ENCODE data around the gene KIAA0319L.

KIAA0319L gene

DNA sequence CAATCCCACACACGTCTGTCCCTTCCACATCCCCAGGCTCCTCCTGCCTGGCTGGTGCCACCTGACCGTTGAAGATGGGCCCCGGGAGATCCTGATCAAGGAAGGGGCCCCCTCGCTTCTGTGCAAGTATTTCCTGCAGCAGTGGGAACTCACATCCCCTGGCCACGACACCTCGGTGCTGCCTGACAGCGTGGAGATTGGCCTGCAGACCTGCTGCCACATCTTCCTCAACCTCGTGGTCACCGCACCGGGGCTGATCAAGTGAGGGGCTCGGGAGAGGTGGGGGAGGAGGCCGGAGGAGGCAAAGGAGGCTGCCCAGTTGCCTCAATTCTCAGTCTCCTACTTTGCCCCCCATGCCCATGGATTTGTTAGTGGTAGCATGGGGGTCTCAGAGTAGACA lies 6.0 kb upstream of the KIAA0319L start:
- DNase-seq (ENCODE audit: low read depth in 2 of 2): no peak

DNA sequence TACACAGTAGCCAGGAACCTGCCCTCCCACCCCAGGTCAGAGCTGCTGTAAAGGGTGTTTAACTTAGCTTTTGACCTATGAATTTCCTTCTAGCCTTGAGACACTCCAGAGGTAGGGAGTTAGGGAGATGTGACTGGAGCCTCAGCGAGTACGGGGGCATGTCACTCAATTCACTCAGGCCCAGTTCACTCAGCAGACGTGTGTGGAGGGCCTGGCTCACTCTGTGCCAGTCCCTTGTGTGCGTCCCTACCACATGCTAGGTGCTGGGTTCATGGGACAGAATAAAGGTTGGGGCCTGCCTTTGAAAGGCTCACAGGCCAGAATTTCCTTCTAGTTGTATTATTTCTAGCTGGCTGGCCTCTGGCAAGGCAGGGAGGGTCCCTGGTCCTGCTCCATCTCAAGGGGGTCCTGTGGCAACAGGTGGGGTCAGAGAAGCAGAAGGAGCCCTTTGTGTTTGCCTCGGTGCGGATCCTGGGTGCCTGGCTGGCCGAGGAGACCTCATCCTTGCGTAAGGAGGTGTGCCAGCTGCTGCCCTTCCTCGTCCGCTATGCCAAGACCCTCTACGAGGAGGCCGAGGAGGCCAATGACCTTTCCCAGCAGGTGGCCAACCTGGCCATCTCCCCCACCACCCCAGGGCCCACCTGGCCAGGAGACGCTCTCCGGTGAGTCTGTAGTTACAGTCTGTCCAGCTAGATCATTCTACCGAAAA lies 4.9 kb upstream of the KIAA0319L start:
- DNase-seq (ENCODE audit: low read depth in 2 of 2): no peak

DNA sequence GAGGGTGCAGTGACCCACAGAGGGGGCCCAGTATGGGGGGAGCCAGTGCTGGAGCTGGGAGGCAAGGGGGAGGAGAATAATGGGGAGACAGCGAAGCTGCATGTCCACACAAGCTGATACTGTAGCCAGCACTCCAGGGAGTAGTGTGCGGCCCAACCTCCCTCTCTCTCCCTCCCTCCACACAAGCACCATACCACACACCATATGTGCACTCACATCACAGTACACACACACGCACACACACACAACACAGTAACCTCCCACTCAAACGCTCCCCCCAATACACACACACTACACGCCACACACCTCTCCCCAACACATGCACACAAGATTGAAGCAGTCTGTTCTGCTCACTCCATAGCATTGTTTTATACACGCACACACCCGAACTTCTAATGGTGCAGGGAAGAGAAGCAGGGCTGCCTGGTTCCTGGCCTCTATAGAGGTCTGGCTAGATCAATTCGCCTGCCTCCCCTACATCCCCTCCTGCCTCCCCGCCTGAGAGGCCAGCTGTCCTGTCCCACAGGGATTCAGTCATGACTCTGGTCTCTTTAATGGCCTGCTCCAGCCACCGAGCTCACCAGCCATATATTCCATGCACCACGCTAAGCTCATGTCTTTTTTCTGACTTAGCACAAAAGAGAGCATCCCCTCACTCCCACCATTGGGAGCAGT lies 4.2 kb upstream of the KIAA0319L start:
- no peak for DNase-seq (ENCODE audit: low read depth in 2 of 2)

DNA sequence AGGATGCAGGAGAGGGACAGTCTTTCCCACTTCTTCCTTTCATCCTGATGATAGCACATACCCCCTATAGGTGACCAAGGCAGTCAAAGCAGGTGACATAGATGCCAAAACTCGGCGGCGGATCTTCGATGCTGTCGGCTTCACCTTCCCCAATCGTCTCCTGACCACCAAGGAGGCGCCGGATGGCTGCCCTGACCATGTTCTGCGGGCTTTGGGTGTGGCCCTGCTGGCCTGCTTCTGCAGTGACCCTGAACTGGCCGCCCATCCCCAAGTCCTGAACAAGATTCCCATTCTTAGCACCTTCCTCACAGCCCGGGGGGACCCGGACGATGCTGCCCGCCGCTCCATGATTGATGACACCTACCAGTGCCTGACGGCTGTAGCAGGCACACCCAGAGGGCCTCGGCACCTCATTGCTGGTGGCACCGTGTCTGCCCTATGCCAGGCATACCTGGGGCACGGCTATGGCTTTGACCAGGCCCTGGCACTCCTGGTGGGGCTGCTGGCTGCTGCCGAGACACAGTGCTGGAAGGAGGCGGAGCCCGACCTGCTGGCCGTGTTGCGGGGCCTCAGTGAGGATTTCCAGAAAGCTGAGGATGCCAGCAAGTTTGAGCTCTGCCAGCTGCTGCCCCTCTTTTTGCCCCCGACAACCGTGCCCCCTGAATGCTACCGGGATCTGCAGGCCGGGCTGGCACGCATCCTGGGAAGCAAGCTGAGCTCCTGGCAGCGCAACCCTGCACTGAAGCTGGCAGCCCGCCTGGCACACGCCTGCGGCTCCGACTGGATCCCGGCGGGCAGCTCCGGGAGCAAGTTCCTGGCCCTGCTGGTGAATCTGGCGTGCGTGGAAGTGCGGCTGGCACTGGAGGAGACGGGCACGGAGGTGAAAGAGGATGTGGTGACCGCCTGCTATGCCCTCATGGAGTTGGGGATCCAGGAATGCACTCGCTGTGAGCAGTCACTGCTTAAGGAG lies 3.3 kb upstream of the KIAA0319L start:
- DNase-seq (ENCODE audit: low read depth in 2 of 2): no peak

DNA sequence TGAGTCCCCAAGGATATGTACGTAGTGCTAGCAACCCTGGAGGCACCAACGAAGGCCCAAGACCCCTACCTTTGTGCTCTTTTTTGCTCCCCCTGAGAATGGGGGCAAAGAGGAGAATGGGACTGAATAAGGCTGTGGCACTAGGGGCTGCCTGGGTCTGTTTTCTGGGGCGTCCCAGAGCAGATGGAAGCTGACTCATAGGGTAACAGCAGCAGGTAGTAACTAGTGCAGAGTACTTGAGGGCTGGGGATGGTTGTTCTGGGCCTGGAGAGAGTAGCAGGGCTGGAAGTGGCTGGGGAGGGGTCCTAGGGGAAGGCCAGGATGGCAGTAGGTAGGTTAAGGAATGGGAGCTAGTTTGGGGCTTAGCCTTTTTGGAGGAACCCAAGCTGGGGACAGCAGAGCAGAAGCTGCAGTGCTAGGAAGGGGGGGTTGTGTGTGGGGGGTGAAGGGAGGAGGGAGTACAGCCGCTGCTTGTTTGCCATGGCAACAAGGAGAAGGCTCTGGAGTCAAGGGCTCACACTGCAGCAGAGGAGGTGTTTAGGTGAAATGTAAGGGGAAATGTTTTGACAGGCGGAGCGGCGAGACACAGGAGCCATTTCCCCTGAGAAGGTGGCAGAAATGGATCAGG lies 2.2 kb upstream of the KIAA0319L start:
- DNase-seq (ENCODE audit: low read depth in 2 of 2): no peak

DNA sequence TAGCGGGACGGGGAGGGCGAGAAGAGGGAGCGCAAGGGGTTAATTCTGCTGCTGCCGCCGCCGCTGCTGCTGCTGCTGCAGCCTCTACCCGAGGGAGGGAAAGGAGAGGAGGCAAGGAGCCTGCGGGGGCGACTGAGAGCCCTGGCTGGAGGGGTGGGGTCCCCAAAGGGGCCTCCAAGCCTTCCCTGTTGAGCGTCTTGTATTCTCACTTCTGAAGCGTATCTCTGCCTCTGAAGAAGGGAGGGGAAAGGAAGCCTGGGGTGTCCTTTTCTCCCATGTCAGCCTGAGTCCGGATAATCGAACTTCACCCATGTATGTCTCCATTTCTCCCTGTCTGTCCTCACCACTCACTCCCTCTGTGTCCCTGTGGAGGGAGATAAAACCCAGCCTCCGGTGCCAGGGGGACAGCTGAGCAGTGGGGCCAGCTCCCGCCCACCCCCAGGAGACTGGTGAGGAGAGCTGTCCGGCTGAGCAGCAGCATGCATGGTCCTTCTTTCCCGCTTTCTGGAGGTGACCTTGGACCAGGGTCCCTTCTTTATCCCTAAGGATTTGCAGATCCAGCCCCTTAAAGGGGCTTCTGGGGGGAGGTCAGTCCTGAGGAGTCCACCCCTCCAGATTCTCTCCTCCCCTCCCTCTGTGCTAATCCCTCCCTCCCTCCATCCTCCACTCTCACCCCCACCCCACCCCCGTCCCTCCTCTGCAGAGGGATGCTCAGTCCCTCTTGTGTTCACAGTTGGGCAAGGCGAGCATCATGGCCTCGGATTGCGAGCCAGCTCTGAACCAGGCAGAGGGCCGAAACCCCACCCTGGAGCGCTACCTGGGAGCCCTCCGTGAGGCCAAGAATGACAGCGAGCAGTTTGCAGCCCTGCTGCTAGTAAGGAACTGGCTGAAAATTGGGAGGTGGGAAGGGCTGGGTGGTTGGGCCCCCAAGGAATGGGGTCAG lies 1.4 kb upstream of the KIAA0319L start:
- DNase-seq (ENCODE audit: low read depth in 2 of 2): no peak

DNA sequence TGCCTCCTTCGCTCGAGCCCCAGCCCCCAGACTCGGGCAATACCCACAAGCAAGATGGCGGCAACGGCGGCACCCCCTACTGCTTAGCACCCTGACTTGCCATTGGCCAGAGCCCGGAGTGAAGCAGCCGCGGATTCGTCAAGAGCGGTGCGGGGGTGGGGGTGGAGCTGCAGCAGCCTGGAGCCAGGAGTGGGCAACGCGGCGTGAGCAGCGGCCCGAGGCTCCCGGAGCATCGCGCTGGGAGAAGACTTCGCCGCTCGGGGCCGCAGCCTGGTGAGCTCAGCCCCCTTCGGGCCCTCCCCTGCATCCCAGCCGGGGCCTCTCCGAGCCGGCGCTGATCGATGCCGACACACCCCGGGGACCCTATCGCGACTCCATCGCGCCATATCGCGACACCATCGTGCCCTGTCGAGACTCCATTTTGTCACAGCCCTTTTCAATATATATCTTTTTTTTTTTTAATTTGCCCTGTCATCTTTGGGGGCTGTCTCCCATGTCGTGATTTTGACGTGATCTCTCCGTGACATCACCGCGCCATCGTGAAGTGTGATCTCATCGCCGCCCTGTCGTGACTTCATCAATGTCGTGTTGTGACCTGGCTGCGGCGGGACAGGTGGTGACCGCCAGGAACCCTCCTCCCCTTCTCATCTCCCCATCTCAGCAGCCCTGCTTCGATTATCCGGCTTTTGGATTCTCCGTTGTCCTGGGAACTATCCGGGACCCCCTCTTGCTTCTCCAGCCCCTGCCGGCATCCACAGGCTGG lies 589 bp upstream of the KIAA0319L start, which contains the start of gene NCDN:
NCDN (plus strand) TSS at position 189 of the 763 bp plus-strand sequence; CDS start at position 581, 392 bp downstream.
- peak; percentile 94 to 95 for DNase-seq (ENCODE audit: low read depth in 2 of 2)

DNA sequence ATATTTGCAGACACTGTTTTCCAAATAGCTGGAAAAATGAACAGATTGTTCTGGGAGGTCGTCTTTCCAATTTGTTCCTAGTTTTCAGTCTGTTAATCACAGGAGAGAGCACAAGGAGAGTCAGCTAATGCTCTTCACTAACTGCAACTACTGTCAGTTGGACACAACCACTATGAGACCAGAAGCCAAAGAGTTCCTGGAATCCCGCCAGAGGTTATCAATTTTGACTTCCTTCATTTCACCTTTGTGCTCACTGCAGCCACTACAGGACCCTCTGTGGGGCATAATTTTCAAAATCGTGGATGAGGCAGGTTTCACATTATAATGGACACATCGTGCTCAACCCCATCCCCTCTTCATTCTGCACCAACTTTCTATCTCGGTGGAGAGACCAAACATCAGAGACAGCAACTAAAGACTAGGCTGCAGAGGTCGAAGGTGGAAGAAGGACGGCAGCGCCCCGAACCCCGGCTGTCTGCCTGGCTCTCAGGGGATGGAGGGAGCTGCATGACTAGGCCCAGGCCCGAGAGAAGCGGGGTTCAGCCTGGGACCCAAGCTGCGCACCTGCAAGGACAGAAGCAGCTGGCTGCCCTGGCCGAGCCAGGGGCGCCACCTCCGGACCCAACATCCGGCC lies 602 bp downstream of the KIAA0319L start:
- no peak for DNase-seq (ENCODE audit: low read depth in 2 of 2)

DNA sequence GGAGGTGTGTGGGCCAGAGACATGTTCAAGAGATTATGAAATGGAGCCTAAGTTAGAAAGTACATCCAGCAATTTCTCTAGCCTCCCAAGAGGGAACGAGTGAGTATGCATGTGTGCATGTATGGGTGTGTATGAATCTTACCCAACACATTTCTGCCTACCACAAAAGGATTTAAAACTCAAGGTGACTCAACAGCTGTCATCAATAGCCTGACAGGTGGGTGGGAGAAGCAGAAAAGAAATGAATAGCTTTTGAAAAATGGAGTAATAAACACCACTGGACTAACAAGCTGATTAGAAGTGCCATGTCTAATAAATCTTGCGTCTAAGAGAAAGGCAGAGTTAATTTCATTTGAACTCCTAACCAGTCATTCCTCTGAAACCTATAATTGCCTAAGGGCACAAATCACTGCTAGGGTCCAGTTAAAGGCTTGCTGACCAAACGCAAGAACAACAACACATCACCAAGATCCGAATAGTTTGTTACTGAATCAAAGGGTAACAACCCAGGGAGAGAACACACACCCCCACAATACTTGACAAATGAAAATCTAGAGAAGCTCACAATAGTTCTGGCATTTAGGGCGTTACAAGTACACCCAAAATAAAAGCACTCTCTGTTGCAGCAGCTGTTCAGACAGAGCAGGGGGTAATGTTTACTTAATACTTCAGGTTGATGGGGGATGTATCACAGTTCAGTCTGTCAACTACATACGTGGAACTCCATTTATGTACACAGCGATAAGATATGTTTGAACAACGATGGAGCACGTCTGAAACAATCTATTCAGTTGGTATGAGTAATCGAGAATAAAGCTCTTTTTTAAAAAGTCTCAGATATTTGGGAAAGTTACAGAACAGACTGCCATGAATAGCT lies 1.4 kb downstream of the KIAA0319L start:
- no peak for DNase-seq (ENCODE audit: low read depth in 2 of 2)

DNA sequence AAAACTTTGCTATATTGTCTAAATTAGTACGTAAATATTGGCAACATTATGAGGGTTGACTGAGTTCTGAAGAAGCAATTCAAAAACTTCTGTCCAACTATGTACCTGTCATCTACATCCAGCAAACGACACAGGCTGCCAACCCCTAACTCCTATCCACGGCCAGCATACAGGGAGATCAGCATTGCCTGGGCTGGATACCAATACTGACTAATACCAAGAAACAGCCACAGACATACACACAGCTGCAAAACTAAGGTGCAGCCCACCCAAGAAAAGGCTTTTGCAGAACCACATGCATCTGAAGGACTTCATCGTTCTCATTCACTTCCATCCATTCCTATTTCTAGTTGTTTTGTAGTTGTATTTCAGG lies 2.0 kb downstream of the KIAA0319L start:
- DNase-seq (ENCODE audit: low read depth in 2 of 2): no peak

DNA sequence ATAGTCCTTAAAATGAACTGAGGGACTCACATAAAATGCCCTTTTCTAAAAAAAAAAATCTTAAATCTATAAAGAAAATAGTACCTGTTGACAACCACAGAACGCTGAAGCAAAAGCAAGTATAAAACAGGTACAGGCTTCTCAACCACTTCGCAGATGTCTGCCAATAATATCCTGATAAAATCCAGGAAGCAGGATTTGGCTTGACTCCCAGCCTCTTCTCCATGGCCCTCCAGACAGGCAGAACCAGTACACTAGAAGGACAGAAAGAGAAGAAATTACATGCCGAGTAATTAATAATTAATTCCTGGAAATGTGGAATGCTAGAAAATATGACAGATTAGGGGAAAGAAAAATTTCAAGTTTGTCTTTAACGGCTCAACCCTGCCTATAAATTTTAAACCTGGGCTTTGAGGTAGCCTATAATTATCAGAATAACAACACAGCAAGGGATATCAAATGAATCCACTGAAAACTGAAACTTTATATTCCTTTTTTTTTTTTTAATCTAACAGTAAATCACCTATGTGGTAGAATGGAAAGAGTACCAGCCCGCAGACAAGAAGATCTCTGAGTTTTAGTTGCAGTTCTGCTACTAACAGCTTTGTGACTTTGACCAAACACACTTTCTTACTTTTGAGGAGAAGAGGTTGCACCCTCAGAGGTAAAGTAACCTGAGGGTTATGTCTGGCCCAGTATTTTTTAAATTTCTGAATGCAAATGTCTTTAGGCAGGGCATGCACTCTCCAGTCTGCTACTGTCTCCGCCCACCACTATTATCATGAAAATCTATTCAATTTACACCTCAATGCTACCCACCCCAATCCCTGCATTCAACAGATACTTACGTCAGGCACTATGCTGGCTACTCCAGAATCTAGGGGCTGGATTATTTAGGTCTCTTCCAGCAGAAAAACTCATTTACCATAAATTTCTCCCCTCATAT lies 2.7 kb downstream of the KIAA0319L start:
- no peak for DNase-seq (ENCODE audit: low read depth in 2 of 2)

DNA sequence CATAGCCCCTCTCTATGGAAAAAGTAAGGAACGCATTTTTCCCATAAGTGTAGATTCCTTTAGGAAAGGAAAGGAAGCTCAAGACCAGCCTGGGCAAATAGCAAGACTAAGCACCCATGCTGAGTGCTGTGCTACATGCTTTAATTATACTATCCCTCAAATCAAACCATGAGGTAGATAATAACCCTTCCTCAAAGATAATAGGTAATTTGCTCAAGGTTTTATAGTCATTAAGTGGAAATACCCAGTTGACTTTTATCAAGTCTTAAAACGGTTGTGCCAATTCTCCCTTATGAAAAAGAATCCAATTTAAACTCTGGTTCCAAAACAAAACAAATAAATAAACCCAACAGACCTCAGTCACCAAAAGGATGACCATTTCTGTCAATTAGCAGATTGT lies 3.4 kb downstream of the KIAA0319L start:
- DNase-seq (ENCODE audit: low read depth in 2 of 2): no peak

DNA sequence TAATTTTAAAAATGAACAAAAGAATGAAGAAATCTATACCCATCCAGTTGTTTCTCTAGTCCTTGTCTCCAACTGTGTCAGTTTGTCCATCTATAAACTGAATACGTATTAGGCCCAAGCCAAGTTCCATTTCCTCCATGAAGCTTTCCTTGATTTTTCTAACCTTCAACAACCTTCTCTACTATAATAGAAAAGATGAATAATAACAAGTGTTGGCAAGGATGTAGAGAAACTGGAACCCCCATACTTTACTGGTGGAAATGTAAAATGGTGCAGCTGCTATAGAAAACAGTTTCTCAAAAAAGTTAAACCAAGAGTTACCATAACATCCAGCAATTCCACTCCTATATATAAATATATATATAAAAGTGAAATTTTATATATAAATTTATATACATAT lies 10.6 kb downstream of the KIAA0319L start:
- no peak for DNase-seq (ENCODE audit: low read depth in 2 of 2)

DNA sequence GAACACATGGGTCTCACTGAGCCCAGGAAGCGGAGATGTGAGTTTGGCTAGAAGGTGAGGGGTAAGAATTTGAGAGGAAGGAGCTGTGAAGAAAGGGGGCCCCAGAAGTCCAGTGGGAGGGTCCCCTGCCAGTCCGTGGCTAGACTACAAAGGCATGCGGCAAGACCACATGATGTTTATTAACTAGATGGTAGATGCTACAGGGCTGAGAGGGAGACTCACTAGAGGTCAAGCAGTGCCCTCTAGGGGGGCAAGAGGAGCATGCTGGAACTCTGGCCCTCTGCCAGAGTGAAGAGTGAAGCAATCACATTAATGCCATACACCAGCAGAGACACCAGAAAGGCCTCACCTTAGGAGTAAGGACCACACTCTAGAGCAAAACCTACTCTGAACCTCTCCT lies 12.2 kb downstream of the KIAA0319L start:
- DNase-seq (ENCODE audit: low read depth in 2 of 2): peak in 1 of 2 donors; percentile 24

DNA sequence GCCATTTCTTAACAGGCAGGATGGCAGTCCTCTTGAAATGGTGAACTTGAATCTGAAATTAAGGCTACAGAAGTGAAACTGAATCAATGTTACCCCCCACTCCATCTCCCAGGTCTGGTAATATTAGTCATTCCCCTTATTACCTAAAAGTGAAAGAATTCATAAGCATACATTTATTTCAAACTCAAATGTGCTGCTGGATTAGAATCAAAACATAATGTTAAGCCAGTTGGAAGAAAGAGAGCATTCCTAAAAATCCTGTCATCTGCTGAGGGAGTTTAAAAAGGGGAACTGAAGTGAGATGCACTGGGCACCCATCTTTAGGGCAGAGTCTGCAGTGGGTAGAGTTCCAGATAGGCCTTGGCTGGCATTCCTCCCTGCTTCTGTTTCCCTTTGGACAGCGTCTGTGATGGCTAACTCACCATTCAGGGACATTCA lies 17.4 kb downstream of the KIAA0319L start:
- DNase-seq (ENCODE audit: low read depth in 2 of 2): no peak

DNA sequence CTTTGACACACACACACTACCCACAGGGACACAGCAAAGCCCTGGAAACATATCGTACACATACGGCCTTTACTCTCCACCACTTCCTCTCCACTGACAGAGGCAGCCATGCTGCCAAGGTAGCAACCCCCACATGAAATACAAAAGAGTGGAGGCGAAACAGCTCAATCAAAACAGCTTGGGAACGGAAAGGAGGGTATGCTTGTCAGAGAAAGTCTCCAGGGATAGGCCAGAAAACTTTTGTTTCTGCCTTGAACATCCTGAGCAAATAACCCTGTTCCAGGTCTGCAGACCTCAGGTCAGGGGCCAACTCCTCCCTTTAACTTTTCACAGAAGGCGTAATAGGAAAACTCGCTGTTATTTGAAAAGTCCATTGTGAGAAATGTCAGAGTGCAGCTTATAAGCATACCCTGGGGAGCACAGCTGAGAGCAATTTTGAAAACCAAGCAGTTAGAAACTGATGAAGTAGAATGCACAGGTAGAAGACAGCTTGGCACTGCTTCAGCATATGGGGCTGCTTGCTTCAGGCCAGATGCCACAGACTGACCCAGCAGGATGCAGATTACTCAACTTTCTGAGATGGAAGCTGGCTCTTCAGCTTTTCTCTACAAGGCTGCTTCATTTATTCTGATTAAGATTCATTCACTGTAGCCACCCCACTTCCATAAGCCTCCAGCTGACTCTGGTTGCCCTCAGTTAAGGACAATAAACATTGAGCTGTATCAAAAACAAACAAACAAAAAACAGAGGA lies 18.0 kb downstream of the KIAA0319L start:
- no peak for DNase-seq (ENCODE audit: low read depth in 2 of 2)

DNA sequence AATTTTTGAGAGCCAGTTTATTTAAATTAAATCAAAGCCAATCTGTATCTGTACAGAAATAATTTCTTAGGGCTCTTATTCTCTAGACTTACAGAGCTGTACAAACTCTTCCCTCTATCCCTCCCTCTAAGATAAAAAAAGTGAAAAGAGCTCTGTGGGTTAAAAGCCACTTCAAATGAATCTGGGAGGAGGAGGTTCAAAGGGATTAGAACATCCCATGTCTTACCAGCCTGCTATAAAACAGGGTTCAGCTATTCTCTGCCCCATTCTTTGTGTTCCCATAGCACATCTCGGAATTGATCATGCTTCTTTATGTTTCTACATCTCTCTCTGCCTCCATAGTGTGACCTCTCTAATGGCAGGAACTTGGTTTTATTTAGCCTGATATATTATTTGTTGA lies 19.4 kb downstream of the KIAA0319L start:
- no peak for DNase-seq (ENCODE audit: low read depth in 2 of 2)

Measured in stimulated activated CD8-positive, alpha-beta memory T cell treated with anti-CD3 and anti-CD28 coated beads, Interleukin-15, amount 100 ng/mL, for 4 hours (primary cell).